Left lung (tissue), 10 donors: Measurements from ENCODE around the gene RBBP8. TPM values are rescaled to one million over a fixed set of nuclear protein-coding genes. Genes with fewer than 3 reads are reported as not detected.
"Not testable (repeated sequence)": the region's sequence is repeated elsewhere in the genome, so short reads cannot be mapped to it uniquely, and the experiment has no call there.

Experiments
- ATAC-seq: fragments of 200-7000 bp; cut with Tn5 transposase; one replicate; pipeline ENCODE4 v1.9.1; 2020; ENCODE audit warnings: moderate library complexity
- DNase-seq, 4 donors: peaks; one replicate each; pipeline ENCODE4 v3.0.0-alpha.2; 2013 to 2020
- H3K27ac ChIP-seq, 2 donors: fragments of 200-600 bp; sonication (generic) in 1 of 2; one replicate each; pipeline versions ENCODE4 v1.5.0 to v1.8.0; 2020 to 2021
- H3K27me3 ChIP-seq, 2 donors: fragments of 200-600 bp; sonication (generic) in 1 of 2; one replicate each; pipeline versions ENCODE4 v1.5.0 to v1.8.0; 2020 to 2021
- H3K36me3 ChIP-seq, 2 donors: fragments of 200-600 bp; sonication (generic) in 1 of 2; one replicate each; pipeline versions ENCODE4 v1.5.0 to v1.8.0; 2020 to 2021
- H3K4me1 ChIP-seq, 2 donors: fragments of 200-600 bp; one replicate each; pipeline ENCODE4 v1.8.0; 2021
- H3K4me3 ChIP-seq, 2 donors: fragments of 200-600 bp; sonication (generic) in 1 of 2; one replicate each; pipeline versions ENCODE4 v1.5.0 to v1.8.0; 2020 to 2021; ENCODE audit warnings: mild to moderate bottlenecking in 1 of 2
- H3K9me3 ChIP-seq, 2 donors: fragments of 200-600 bp; sonication (generic) in 1 of 2; one replicate each; pipeline versions ENCODE4 v1.5.0 to v1.8.0; 2020 to 2021
- CTCF ChIP-seq, 2 donors: fragments of 200-600 bp; sonication (generic) in 1 of 2; IDR thresholded peaks; one replicate each; pipeline versions ENCODE4 v1.5.0 to v1.8.0; 2021; ENCODE audit warnings: antibody characterized with exemption in 2 of 2
- intact Hi-C, 2 donors: fragments of 100-400 bp; cut with DNase I; formaldehyde crosslinking; loops; one replicate each; pipeline versions ENCODE4 v1.11.2 to v1.14.2; 2022
- polyA plus RNA-seq, 6 donors: library from polyadenylated mRNA; unstranded; fragments of 120-200 nt; gene quantifications; one replicate each; pipeline ENCODE4 v1.2.1, GENCODE V29; 2013; ENCODE audit not compliant: insufficient read length in 6 of 6
- total RNA-seq, 2 donors: library from RNA; stranded (reverse); fragmentation: NEBNext Ultra II Directional; extraction: Animal tissue kit (Norgen Biotek cat#: 25700); gene quantifications; one replicate each; pipeline ENCODE4 v1.2.1, GENCODE V29; 2021
- donor health status: DM: no; HTN: yes; CAD: no.
- donor health status: DM: no; HTN: no; CAD: no.

Gene RBBP8
- total and polyA plus RNA-seq, 8 donors: 24.6 to 47.7 (median 31.3) TPM

GRCh38 chr18:22951823-22952222 is 18.7 kb downstream of the RBBP8 start:
- H3K4me1 ChIP-seq: no peaks in the 10 kb centered on the region
- DNase-seq: no peak
- intact Hi-C loops: no loop called here

GRCh38 chr18:22952525-22952924 is 19.4 kb downstream of the RBBP8 start:
- H3K27ac ChIP-seq: peak overlapping the region in 1 of 2 donors; percentile 26
- intact Hi-C loops: no loop called here
- no peak overlapping the region for H3K4me3 ChIP-seq
- peaks cover 0 to 63% of the 10 kb centered on the region in 2 donors for H3K36me3 ChIP-seq
- no peak for ATAC-seq
- no peak for DNase-seq
- H3K27me3 ChIP-seq: no peaks in the 10 kb centered on the region
- H3K9me3 ChIP-seq: no peaks in the 10 kb centered on the region
- no peaks in the 10 kb centered on the region for H3K4me1 ChIP-seq
- no peak for TF ChIP-seq CTCF (IDR thresholded peaks at IDR 0.05)

More at GRCh38 chr18:22951823-22952222, 18.7 kb downstream of the RBBP8 start:
- no peaks in the 10 kb centered on the region for H3K9me3 ChIP-seq
- TF ChIP-seq CTCF (IDR thresholded peaks at IDR 0.05): no peak
- peaks cover 0 to 63% of the 10 kb centered on the region in 2 donors for H3K36me3 ChIP-seq
- H3K27me3 ChIP-seq: no peaks in the 10 kb centered on the region
- ATAC-seq: no peak
- no peak overlapping the region for H3K27ac ChIP-seq
- H3K4me3 ChIP-seq: no peak overlapping the region

- DNase-seq, H3K27me3 ChIP-seq, H3K4me1 ChIP-seq, H3K9me3 ChIP-seq, intact Hi-C loops, H3K4me3 ChIP-seq, ATAC-seq, H3K27ac ChIP-seq: not testable (repeated sequence)
- peaks cover 0 to 70% of the 10 kb centered on the region in 2 donors for H3K36me3 ChIP-seq
Observed at GRCh38 chr18:22953982-22954381, 20.9 kb downstream of the RBBP8 start.

- Histone ChIP-seq H3K4me1 (no peaks in the 10 kb centered on the region), H3K36me3 (peaks cover 0 to 57% of the 10 kb centered on the region in 2 donors), H3K4me3 (no peak overlapping the region), H3K9me3 (no peaks in the 10 kb centered on the region), H3K27me3 (no peaks in the 10 kb centered on the region), H3K27ac (no peak overlapping the region)
- intact Hi-C loops: no loop called here
- ATAC-seq (no peak), DNase-seq (no peak)
- no peak for TF ChIP-seq CTCF (IDR thresholded peaks at IDR 0.05)
Observed at GRCh38 chr18:22956226-22956625, 23.1 kb downstream of the RBBP8 start.

GRCh38 chr18:22961156-22961555 is 28.0 kb downstream of the RBBP8 start:
- intact Hi-C loops: no loop called here
- no peak for ATAC-seq
- no peak overlapping the region for H3K27ac ChIP-seq
- no peak for TF ChIP-seq CTCF (IDR thresholded peaks at IDR 0.05)
- H3K36me3 ChIP-seq: peaks cover 0 to 16% of the 10 kb centered on the region in 2 donors
- H3K27me3 ChIP-seq: no peaks in the 10 kb centered on the region
- no peak for DNase-seq
- H3K4me1 ChIP-seq: no peaks in the 10 kb centered on the region
- H3K9me3 ChIP-seq: no peaks in the 10 kb centered on the region
- H3K4me3 ChIP-seq: no peak overlapping the region

GRCh38 chr18:22962004-22962403 is 28.9 kb downstream of the RBBP8 start:
- no peaks in the 10 kb centered on the region for H3K4me1 ChIP-seq
- no peaks in the 10 kb centered on the region for H3K27me3 ChIP-seq
- peaks cover 0 to 16% of the 10 kb centered on the region in 2 donors for H3K36me3 ChIP-seq
- TF ChIP-seq CTCF (IDR thresholded peaks at IDR 0.05): no peak
- intact Hi-C loops: no loop called here
- H3K4me3 ChIP-seq: no peak overlapping the region
- ATAC-seq (no peak), DNase-seq (no peak)
- H3K9me3 ChIP-seq: no peaks in the 10 kb centered on the region
- H3K27ac ChIP-seq: no peak overlapping the region
